ENCODE measurements around the gene IL1RL2. TPM values are rescaled to one million over a fixed set of nuclear protein-coding genes. Genes with fewer than 3 reads are reported as not detected.

IL1RL2 gene
- total RNA-seq, 1 experiment from 2014 or later = not detected

DNA sequence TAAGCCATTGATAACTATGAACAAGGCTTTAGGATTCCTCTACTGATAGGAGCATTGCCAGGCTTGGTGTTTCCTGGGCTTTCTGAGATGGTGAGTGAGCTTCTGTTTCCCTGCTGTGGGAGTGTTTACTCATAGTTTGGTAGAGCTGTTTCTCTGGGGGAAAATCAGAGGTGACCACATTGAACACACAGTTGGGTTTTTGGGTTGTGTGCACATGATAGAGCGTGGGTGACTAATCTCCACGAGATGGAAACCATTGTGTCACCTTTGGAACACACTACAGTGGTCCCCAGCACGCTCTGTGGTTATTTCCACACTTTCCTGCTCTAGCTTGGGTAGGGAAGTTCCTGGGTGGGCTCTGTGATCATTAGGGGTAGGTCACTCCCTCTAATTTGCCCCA, 38.9 kb upstream of the IL1RL2 start:
- no TSS peak for BruUV-seq (replicated peaks)
- ATAC-seq (no peak), DNase-seq (ENCODE audit: low read depth, low spot score) (no peak)
- H3K4me1 ChIP-seq (ENCODE audit: control insufficient read depth, insufficient read depth, low read length) = no peaks in the 10 kb centered on the region
- H3K27me3 ChIP-seq (ENCODE audit: control insufficient read depth, insufficient read depth, low read length) = no peaks in the 10 kb centered on the region
- ChIA-PET CTCF (no interaction called here), POLR2A (no interaction called here)
- peaks cover 17% of the 10 kb centered on the region; the same call in 1 of the 2 replicates for H3K9me3 ChIP-seq (ENCODE audit: control insufficient read depth, insufficient read depth, low read depth, low read length)
- no peaks in the 10 kb centered on the region for H3K36me3 ChIP-seq (ENCODE audit: control insufficient read depth, insufficient read depth, low read length)
- TF ChIP-seq, protein P1, sequence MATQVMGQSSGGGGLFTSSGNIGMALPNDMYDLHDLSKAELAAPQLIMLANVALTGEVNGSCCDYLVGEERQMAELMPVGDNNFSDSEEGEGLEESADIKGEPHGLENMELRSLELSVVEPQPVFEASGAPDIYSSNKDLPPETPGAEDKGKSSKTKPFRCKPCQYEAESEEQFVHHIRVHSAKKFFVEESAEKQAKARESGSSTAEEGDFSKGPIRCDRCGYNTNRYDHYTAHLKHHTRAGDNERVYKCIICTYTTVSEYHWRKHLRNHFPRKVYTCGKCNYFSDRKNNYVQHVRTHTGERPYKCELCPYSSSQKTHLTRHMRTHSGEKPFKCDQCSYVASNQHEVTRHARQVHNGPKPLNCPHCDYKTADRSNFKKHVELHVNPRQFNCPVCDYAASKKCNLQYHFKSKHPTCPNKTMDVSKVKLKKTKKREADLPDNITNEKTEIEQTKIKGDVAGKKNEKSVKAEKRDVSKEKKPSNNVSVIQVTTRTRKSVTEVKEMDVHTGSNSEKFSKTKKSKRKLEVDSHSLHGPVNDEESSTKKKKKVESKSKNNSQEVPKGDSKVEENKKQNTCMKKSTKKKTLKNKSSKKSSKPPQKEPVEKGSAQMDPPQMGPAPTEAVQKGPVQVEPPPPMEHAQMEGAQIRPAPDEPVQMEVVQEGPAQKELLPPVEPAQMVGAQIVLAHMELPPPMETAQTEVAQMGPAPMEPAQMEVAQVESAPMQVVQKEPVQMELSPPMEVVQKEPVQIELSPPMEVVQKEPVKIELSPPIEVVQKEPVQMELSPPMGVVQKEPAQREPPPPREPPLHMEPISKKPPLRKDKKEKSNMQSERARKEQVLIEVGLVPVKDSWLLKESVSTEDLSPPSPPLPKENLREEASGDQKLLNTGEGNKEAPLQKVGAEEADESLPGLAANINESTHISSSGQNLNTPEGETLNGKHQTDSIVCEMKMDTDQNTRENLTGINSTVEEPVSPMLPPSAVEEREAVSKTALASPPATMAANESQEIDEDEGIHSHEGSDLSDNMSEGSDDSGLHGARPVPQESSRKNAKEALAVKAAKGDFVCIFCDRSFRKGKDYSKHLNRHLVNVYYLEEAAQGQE (IDR thresholded peaks at IDR 0.05; ENCODE audit: insufficient read depth in 1 of 2, low read depth in 2 of 2, low read length in 1 of 2) = no peak
- TF ChIP-seq SIN3A (IDR thresholded peaks at IDR 0.05; ENCODE audit: borderline replicate concordance, insufficient read depth, low read depth, low read length) = no peak
- no peak for TF ChIP-seq TCF7L2 (IDR thresholded peaks at IDR 0.05; ENCODE audit: low read depth, low read length)
- TF ChIP-seq POLR2AphosphoS5 (IDR thresholded peaks at IDR 0.05; ENCODE audit: low read depth, low read length) = no peak
- TF ChIP-seq, protein P2, sequence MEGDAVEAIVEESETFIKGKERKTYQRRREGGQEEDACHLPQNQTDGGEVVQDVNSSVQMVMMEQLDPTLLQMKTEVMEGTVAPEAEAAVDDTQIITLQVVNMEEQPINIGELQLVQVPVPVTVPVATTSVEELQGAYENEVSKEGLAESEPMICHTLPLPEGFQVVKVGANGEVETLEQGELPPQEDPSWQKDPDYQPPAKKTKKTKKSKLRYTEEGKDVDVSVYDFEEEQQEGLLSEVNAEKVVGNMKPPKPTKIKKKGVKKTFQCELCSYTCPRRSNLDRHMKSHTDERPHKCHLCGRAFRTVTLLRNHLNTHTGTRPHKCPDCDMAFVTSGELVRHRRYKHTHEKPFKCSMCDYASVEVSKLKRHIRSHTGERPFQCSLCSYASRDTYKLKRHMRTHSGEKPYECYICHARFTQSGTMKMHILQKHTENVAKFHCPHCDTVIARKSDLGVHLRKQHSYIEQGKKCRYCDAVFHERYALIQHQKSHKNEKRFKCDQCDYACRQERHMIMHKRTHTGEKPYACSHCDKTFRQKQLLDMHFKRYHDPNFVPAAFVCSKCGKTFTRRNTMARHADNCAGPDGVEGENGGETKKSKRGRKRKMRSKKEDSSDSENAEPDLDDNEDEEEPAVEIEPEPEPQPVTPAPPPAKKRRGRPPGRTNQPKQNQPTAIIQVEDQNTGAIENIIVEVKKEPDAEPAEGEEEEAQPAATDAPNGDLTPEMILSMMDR (IDR thresholded peaks at IDR 0.05) = no peak
- in situ Hi-C loops (cut with HindIII; ENCODE audit: low pct_unique_long_range_greater_than_20kb, low sequenced_read_pairs) = no loop called here
- intact Hi-C loops (cut with micrococcal nuclease; ENCODE audit: unreplicated experiment) = no loop called here
- H3K27ac ChIP-seq (ENCODE audit: low read length) = no peak overlapping the region
- H3K4me3 ChIP-seq (ENCODE audit: low read depth in 2 of 2, low read length in 2 of 2) = no peak overlapping the region

DNA sequence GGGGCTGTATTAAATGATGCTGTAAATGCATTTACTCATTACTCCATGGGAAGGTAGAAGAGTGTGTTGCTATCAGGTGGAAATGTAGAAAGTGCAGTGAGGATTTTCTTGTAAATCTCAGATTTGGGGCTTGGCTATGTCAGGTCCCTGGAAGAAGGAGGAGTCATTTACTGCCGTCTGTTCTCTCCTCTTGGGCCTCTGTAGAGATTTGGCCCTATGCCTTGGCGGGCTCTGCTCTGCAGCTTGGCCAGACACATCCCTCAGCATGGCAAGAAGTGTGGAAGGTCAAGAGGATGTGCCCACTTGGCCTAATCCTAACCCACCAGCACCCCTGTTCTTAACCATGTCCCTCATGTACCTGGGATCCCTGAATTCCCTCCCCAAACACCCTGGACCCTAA, 37.6 kb upstream of the IL1RL2 start:
- in situ Hi-C loops (cut with HindIII; ENCODE audit: low pct_unique_long_range_greater_than_20kb, low sequenced_read_pairs) (no loop called here), intact Hi-C loops (cut with micrococcal nuclease; ENCODE audit: unreplicated experiment) (no loop called here)
- Histone ChIP-seq H3K36me3 (ENCODE audit: control insufficient read depth, insufficient read depth, low read length) (no peaks in the 10 kb centered on the region), H3K27ac (ENCODE audit: low read length) (no peak overlapping the region), H3K4me3 (ENCODE audit: low read depth in 2 of 2, low read length in 2 of 2) (no peak overlapping the region), H3K4me1 (ENCODE audit: control insufficient read depth, insufficient read depth, low read length) (no peaks in the 10 kb centered on the region), H3K9me3 (ENCODE audit: control insufficient read depth, insufficient read depth, low read depth, low read length) (peaks cover 12% of the 10 kb centered on the region; the same call in 1 of the 2 replicates), H3K27me3 (ENCODE audit: control insufficient read depth, insufficient read depth, low read length) (no peaks in the 10 kb centered on the region)
- POLR2A ChIA-PET = no interaction called here
- CTCF ChIA-PET = interaction anchor here (0.5 kb wide), 1 partner anchor 585 kb away, joined by 12 read pairs; no protein-coding TSS in a partner anchor
- no peak for TF ChIP-seq SIN3A (IDR thresholded peaks at IDR 0.05; ENCODE audit: borderline replicate concordance, insufficient read depth, low read depth, low read length)
- TF ChIP-seq, protein P2 (IDR thresholded peaks at IDR 0.05) = no peak
- DNase-seq (ENCODE audit: low read depth, low spot score) (no peak), ATAC-seq (no peak)
- BruUV-seq (replicated peaks) = no TSS peak
